HG03378 (cell line): ENCODE data around the gene ARHGEF4.

Source experiments
- ATAC-seq: cut with Tn5 transposase; IDR thresholded peaks from one replicate; pipeline ENCODE4 v1.9.1; 2021; ENCODE audit warnings: mild to moderate bottlenecking, moderate library complexity; ENCODE audit not compliant: unreplicated experiment

The ARHGEF4 gene

GRCh38 chr2:130849896-130850787 lies 13.4 kb downstream of the ARHGEF4 start:
- ATAC-seq = no peak

- ATAC-seq = no peak
These were observed 14.3 kb downstream of the ARHGEF4 start for GRCh38 chr2:130850788-130851623.

GRCh38 chr2:130851624-130852382 lies 15.1 kb downstream of the ARHGEF4 start:
- ATAC-seq = no peak

- no peak for ATAC-seq
These were observed 15.9 kb downstream of the ARHGEF4 start for GRCh38 chr2:130852521-130853115.

GRCh38 chr2:130853391-130853790 lies 16.7 kb downstream of the ARHGEF4 start:
- ATAC-seq = no peak

- ATAC-seq = no peak
These were observed 17.6 kb downstream of the ARHGEF4 start for GRCh38 chr2:130854301-130854700.

GRCh38 chr2:130864830-130865800 lies 28.4 kb downstream of the ARHGEF4 start:
- ATAC-seq = no peak

GRCh38 chr2:130869441-130870160 lies 32.9 kb downstream of the ARHGEF4 start:
- no peak for ATAC-seq

- no peak for ATAC-seq
These were observed 33.4 kb downstream of the ARHGEF4 start for GRCh38 chr2:130870161-130870485.

- ATAC-seq = no peak
These were observed 34.1 kb downstream of the ARHGEF4 start for GRCh38 chr2:130870779-130871178.

- ATAC-seq = no peak
These were observed 35.4 kb downstream of the ARHGEF4 start for GRCh38 chr2:130871843-130872740.

- ATAC-seq = no peak
These were observed 36.0 kb downstream of the ARHGEF4 start for GRCh38 chr2:130872741-130873125.

GRCh38 chr2:130873700-130874346 lies 37.1 kb downstream of the ARHGEF4 start:
- ATAC-seq = peak; percentile 85

- no peak for ATAC-seq
These were observed 37.8 kb downstream of the ARHGEF4 start for GRCh38 chr2:130874512-130874911.

- ATAC-seq = no peak
These were observed 39.2 kb downstream of the ARHGEF4 start for GRCh38 chr2:130875935-130876334.

- no peak for ATAC-seq
These were observed 40.5 kb downstream of the ARHGEF4 start for GRCh38 chr2:130877258-130877657.

GRCh38 chr2:130878316-130878715 lies 41.6 kb downstream of the ARHGEF4 start:
- ATAC-seq = no peak

GRCh38 chr2:130878933-130879332 lies 42.2 kb downstream of the ARHGEF4 start:
- no peak for ATAC-seq
